WERI-Rb-1 (cell line): ENCODE results near the gene BATF2.

Experiments used
- DNase-seq: peaks from one replicate; pipeline ENCODE4 v3.0.0-alpha.2; 2020
- H3K27ac ChIP-seq: fragments of 250-450 bp; sonication (Bioruptor Pico); 2 replicates; pipeline ENCODE4 v1.5.1; 2020; ENCODE audit warnings: mild to moderate bottlenecking, moderate library complexity
- H3K27me3 ChIP-seq: fragments of 250-450 bp; sonication (Bioruptor Pico); 2 replicates; pipeline ENCODE4 v1.5.1; 2021; ENCODE audit warnings: mild to moderate bottlenecking, low read depth, moderate library complexity; ENCODE audit not compliant: insufficient read depth, severe bottlenecking
- H3K36me3 ChIP-seq: fragments of 250-450 bp; sonication (Bioruptor Pico); 2 replicates; pipeline ENCODE4 v1.5.1; 2020; ENCODE audit warnings: mild to moderate bottlenecking, moderate library complexity
- H3K4me3 ChIP-seq: 2 replicates; pipeline ENCODE4 v1.5.1; 2011; ENCODE audit warnings: low read depth, mild to moderate bottlenecking, control low read depth, low read length
- H3K9me3 ChIP-seq: fragments of 250-450 bp; sonication (Bioruptor Pico); 2 replicates; pipeline ENCODE4 v1.5.1; 2021; ENCODE audit warnings: mild to moderate bottlenecking, moderate library complexity; ENCODE audit not compliant: severe bottlenecking
- CTCF ChIP-seq: IDR thresholded peaks from 2 replicates; pipeline ENCODE4 v1.5.1; 2011; ENCODE audit warnings: low read depth, mild to moderate bottlenecking, control low read depth, inconsistent platforms, low read length

The BATF2 gene

GRCh38 chr11:64954201-64954600, 42.6 kb downstream of the BATF2 start:
- Histone ChIP-seq H3K4me3 (no peak overlapping the region), H3K27me3 (no peaks in the 10 kb centered on the region), H3K27ac (no peak overlapping the region), H3K9me3 (no peaks in the 10 kb centered on the region), H3K36me3 (no peaks in the 10 kb centered on the region)
- no peak for DNase-seq
- TF ChIP-seq CTCF, result no peak

GRCh38 chr11:64951529-64951928, 45.2 kb downstream of the BATF2 start:
- no peak for DNase-seq
- Histone ChIP-seq H3K36me3 (no peaks in the 10 kb centered on the region), H3K9me3 (no peaks in the 10 kb centered on the region), H3K4me3 (no peak overlapping the region), H3K27me3 (no peaks in the 10 kb centered on the region), H3K27ac (no peak overlapping the region)
- no peak for TF ChIP-seq CTCF

- Histone ChIP-seq H3K36me3 (no peaks in the 10 kb centered on the region), H3K27me3 (no peaks in the 10 kb centered on the region), H3K27ac (no peak overlapping the region), H3K4me3 (no peak overlapping the region), H3K9me3 (no peaks in the 10 kb centered on the region)
- peak; percentile 11; the same call in 1 of the 2 replicates for TF ChIP-seq CTCF
- no peak for DNase-seq
Observed at GRCh38 chr11:64947208-64947814, 49.5 kb downstream of the BATF2 start.
